ENCODE data around the gene ZNF382. TPM values are rescaled to one million over a fixed set of nuclear protein-coding genes. Genes with fewer than 3 reads are reported as not detected.

Gene ZNF382
- total RNA-seq, 6 donors from 2014 or later: 0.78 to 5.7 (median 4.1) TPM

DNA sequence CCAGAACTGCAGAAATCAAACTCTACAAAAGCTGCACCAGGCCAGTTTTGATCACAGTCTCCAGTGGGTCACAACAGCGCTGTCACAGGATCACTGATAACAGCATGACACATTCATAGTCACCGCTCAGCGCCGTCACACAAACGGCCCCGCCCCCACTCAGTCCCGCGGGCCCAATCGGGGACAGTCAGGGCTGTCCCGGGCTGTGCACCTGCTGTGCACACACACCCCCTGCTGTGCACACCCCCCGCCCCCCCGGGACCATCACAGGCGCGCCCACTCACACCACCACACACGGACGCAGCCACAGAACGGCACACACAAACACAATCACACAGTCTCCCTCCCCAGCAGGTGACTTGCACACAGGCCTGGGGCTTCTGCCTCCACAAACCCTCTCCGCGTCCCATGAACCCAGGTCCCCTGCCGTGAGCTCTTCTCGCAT is 435 bp upstream of the ZNF382 start:
- Histone ChIP-seq H3K4me1 (peaks cover 0 to 9% (median 6%) of the 10 kb centered on the region in 4 donors), H3K27me3 (no peaks in the 10 kb centered on the region), H3K36me3 (peaks cover 0 to 8% (median 0%) of the 10 kb centered on the region in 4 donors), H3K27ac (peak overlapping the region; percentile 69 to 86 (median 80)), H3K4me3 (peak overlapping the region; percentile 65 to 84 (median 75)), H3K9me3 (peaks cover 0 to 15% (median 5%) of the 10 kb centered on the region in 4 donors)
- DNase-seq (peak; percentile 59 to 91), ATAC-seq (ENCODE audit: low FRiP score in 2 of 2) (peak; percentile 75 to 85)
- TF ChIP-seq, protein P1, sequence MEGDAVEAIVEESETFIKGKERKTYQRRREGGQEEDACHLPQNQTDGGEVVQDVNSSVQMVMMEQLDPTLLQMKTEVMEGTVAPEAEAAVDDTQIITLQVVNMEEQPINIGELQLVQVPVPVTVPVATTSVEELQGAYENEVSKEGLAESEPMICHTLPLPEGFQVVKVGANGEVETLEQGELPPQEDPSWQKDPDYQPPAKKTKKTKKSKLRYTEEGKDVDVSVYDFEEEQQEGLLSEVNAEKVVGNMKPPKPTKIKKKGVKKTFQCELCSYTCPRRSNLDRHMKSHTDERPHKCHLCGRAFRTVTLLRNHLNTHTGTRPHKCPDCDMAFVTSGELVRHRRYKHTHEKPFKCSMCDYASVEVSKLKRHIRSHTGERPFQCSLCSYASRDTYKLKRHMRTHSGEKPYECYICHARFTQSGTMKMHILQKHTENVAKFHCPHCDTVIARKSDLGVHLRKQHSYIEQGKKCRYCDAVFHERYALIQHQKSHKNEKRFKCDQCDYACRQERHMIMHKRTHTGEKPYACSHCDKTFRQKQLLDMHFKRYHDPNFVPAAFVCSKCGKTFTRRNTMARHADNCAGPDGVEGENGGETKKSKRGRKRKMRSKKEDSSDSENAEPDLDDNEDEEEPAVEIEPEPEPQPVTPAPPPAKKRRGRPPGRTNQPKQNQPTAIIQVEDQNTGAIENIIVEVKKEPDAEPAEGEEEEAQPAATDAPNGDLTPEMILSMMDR (IDR thresholded peaks at IDR 0.05): no peak
- peak in 1 of 2 donors; percentile 4 for TF ChIP-seq POLR2AphosphoS5 (IDR thresholded peaks at IDR 0.05)
- TF ChIP-seq POLR2A (IDR thresholded peaks at IDR 0.05): no peak
- 0% methylated on average over 4 to 10 of the region's 21 CpGs for WGBS, 2 donors

DNA sequence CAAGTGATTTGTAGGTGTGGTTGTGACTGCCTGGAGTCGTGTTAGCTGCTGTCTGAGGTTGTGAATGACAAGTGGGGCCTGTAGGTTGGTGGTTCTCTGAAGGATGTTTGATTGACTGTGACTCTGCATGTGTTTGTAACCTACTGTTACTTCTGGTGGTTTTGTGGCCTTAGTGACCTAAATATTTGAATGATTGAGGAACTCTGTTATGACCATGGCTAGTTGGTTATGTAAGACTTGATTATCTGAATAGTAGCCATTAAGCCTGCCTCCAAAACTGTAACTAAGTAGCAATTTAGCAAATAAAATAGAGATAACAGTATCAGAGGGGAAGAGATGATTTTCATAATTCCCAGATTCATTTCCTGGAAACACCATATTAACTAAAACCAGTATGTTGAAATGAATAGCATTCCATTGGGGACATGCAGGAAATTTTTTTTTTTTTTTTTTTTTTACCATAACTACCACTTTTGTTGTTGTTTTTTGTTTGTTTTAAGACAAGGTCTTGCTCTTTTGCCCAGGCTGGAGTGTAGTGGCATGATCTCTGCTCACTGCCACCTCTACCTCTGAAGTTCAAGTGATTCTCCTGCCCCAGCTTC is 865 bp downstream of the ZNF382 start:
- no peak for DNase-seq
- peaks cover 0 to 21% (median 0%) of the 10 kb centered on the region in 4 donors for H3K36me3 ChIP-seq
- H3K4me3 ChIP-seq: peak overlapping the region in 3 of 4 donors; percentile 65 to 84 (median 72)
- H3K27ac ChIP-seq: peak overlapping the region; percentile 69 to 86 (median 80)
- 0% methylated on average over 1 of the region's 1 CpG for WGBS, 2 donors
- no peak for TF ChIP-seq EP300 (IDR thresholded peaks at IDR 0.05)
- TF ChIP-seq POLR2A (IDR thresholded peaks at IDR 0.05): no peak
- no peak for TF ChIP-seq POLR2AphosphoS5 (IDR thresholded peaks at IDR 0.05)
- TF ChIP-seq, protein P1 (IDR thresholded peaks at IDR 0.05): no peak
- H3K4me1 ChIP-seq: peaks cover 0 to 9% (median 6%) of the 10 kb centered on the region in 4 donors
- ATAC-seq (ENCODE audit: low FRiP score in 2 of 2): peak in 1 of 2 donors; percentile 4
- H3K27me3 ChIP-seq: no peaks in the 10 kb centered on the region
- peaks cover 0 to 15% (median 5%) of the 10 kb centered on the region in 4 donors for H3K9me3 ChIP-seq

DNA sequence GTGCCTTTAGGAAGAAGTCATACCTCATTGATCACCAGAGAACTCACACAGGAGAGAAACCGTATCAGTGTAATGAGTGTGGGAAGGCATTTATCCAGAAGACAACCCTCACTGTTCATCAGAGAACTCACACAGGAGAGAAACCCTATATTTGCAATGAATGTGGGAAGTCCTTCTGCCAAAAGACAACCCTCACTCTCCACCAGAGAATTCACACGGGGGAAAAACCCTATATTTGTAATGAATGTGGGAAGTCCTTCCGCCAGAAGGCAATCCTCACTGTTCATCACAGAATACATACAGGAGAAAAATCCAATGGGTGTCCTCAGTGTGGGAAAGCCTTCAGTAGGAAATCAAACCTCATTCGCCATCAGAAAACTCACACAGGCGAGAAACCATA is 21.9 kb downstream of the ZNF382 start:
- Histone ChIP-seq H3K4me3 (no peak overlapping the region), H3K4me1 (no peaks in the 10 kb centered on the region), H3K36me3 (peaks cover 0 to 5% (median 0%) of the 10 kb centered on the region in 4 donors), H3K27me3 (no peaks in the 10 kb centered on the region), H3K27ac (no peak overlapping the region), H3K9me3 (peaks cover 79 to 100% (median 95%) of the 10 kb centered on the region in 4 donors)
- TF ChIP-seq, protein P1 (IDR thresholded peaks at IDR 0.05): no peak
- TF ChIP-seq POLR2AphosphoS5 (IDR thresholded peaks at IDR 0.05): no peak
- TF ChIP-seq EP300 (IDR thresholded peaks at IDR 0.05): no peak
- no peak for TF ChIP-seq POLR2A (IDR thresholded peaks at IDR 0.05)
- DNase-seq (no peak), ATAC-seq (ENCODE audit: low FRiP score in 2 of 2) (no peak)
- 92 to 95% methylated on average over 5 of the region's 5 CpGs for WGBS, 2 donors

DNA sequence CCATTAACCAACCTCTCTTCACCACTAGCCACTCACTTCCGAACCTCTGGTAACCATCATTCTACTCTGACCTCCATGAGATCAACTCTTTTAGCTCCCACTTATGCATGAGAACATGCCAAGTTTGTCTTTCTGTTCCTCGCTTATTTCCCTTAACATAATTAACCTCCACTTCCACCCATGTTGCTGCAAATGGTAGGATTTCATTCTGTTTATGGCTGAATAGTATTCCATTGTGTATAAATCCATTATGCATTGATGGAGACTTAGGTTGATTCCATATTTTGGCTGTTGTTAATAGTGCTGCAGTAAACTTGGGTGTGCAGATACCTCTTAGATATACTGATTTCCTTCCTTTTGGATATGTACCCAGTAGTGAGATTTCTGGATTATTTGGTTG is 30.2 kb downstream of the ZNF382 start:
- Histone ChIP-seq H3K9me3 (peaks cover 99 to 100% (median 100%) of the 10 kb centered on the region in 4 donors), H3K4me1 (no peaks in the 10 kb centered on the region), H3K36me3 (peaks cover 0 to 27% (median 21%) of the 10 kb centered on the region in 4 donors), H3K27ac (no peak overlapping the region), H3K4me3 (no peak overlapping the region), H3K27me3 (no peaks in the 10 kb centered on the region)
- ATAC-seq (ENCODE audit: low FRiP score in 2 of 2) (no peak), DNase-seq (no peak)
- TF ChIP-seq EP300 (IDR thresholded peaks at IDR 0.05) (no peak), POLR2AphosphoS5 (IDR thresholded peaks at IDR 0.05) (no peak), POLR2A (IDR thresholded peaks at IDR 0.05) (no peak)
- TF ChIP-seq, protein P1 (IDR thresholded peaks at IDR 0.05): no peak
- 94 to 98% methylated on average over 2 of the region's 2 CpGs for WGBS, 2 donors

All from upper lobe of left lung (tissue), 6 donors.